HG03342 (cell line): Measurements from ENCODE around the gene C10orf95.

Experiments
- ATAC-seq: cut with Tn5 transposase; IDR thresholded peaks from one replicate; pipeline ENCODE4 v1.9.1; 2021; ENCODE audit warnings: mild to moderate bottlenecking, moderate library complexity; ENCODE audit not compliant: unreplicated experiment

C10orf95 gene

GRCh38 chr10:102405108-102405571, 46.2 kb downstream of the C10orf95 start:
- ATAC-seq, result no peak

- no peak for ATAC-seq
Measured at GRCh38 chr10:102404361-102405107, 46.8 kb downstream of the C10orf95 start.

- ATAC-seq, result no peak
Measured at GRCh38 chr10:102403115-102403514, 48.2 kb downstream of the C10orf95 start.

- no peak for ATAC-seq
Measured at GRCh38 chr10:102402512-102402896, 48.8 kb downstream of the C10orf95 start.

- ATAC-seq, result no peak
Measured at GRCh38 chr10:102401735-102402511, 49.4 kb downstream of the C10orf95 start.

- ATAC-seq, result no peak
Measured at GRCh38 chr10:102401342-102401654, 50.0 kb downstream of the C10orf95 start.

- ATAC-seq, result no peak
Measured at GRCh38 chr10:102400598-102401341, 50.6 kb downstream of the C10orf95 start.

- ATAC-seq, result no peak
Measured at GRCh38 chr10:102400076-102400475, 51.3 kb downstream of the C10orf95 start.
